DMS153 treated with DMSO at 0.1 percent for 48 hours (cell line): ENCODE measurements around the gene SCGB2A2.

Source experiments
- DNase-seq: peaks from one replicate; lab custom pipeline; 2025; ENCODE audit not compliant: unreplicated experiment; lab: John Stamatoyannopoulos, UW

SCGB2A2 gene

DNA sequence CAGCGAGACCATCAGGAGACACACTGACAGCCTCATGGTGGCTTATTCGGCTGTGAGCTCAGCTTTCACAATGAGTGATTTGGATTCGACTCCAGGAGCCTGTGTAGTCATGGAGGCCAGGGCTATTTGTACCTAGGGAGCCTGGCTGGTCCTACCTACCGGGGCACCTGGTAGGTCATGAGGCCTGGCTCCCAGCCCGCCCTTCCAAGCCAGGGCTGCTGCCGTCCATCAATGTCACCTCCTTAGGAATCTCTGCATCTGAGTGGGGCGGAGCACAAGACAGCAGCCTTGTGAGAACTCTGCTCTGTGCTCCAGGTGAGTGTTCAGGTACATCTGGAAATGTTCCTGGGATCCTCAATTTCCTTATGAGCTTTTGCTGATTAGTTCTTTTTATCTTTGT lies 29.0 kb downstream of the SCGB2A2 start, which contains the start of gene SCGB1D4:
Gene SCGB1D4, minus strand, starts transcription at position 101 of the 400 bp plus-strand sequence. Its CDS starts 65 bp downstream, at position 36.
- no peak for DNase-seq

DNA sequence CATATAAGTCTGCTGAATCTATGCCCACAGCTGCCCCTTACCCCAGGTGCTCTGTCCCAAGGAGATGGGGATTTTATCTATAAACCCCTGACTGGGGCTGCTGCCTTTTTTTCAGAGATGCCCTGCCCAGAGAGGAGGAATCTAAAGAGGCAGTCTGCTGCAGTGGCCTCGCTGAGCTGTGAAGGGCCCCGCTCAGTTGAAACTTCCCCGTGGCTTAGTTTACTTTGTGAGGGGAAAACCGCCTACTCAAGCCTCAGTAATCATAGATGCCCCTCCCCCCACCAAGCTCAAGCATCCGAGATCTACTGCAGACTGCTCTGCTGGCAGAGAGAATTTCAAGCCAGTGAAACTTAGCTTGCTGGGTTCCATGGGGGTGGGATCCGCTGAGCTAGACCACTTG lies 36.3 kb downstream of the SCGB2A2 start:
- no peak for DNase-seq

- DNase-seq, result no peak
Observed at GRCh38 chr11:62307950-62308349, 38.0 kb downstream of the SCGB2A2 start.

- no peak for DNase-seq
Observed at GRCh38 chr11:62309991-62310390, 40.0 kb downstream of the SCGB2A2 start.

- DNase-seq, result no peak
Observed at GRCh38 chr11:62315431-62315830, 45.5 kb downstream of the SCGB2A2 start.

GRCh38 chr11:62322524-62322923 lies 52.6 kb downstream of the SCGB2A2 start:
- no peak for DNase-seq
